GM18951 (cell line): ENCODE results near the gene CTXN2.

ENCODE experiments used
- POLR2A ChIP-seq: IDR thresholded peaks from 4 replicates; pipeline ENCODE4 v1.6.1; 2011; ENCODE audit warnings: mild to moderate bottlenecking; ENCODE audit not compliant: insufficient read length, insufficient read depth; ENCODE audit errors: extremely low read depth
- in situ Hi-C: fragments of 300-500 bp; cut with MboI; formaldehyde crosslinking; loops from one replicate; pipeline ENCODE4 v1.12.0; 2022; ENCODE audit warnings: low sequenced_read_pairs, mixed read lengths, inconsistent platforms; ENCODE audit not compliant: unreplicated experiment

Gene CTXN2

GRCh38 chr15:48178648-48178931, 12.9 kb upstream of the CTXN2 start:
- in situ Hi-C loops: no loop called here
- no peak for TF ChIP-seq POLR2A

- in situ Hi-C loops: no loop called here
- TF ChIP-seq POLR2A: no peak
Observed at GRCh38 chr15:48182749-48183148, 8.7 kb upstream of the CTXN2 start.

GRCh38 chr15:48185529-48185928, 5.9 kb upstream of the CTXN2 start:
- in situ Hi-C loops: no loop called here
- TF ChIP-seq POLR2A: no peak

- no peak for TF ChIP-seq POLR2A
- in situ Hi-C loops: no loop called here
Observed at GRCh38 chr15:48186271-48186670, 5.2 kb upstream of the CTXN2 start.

GRCh38 chr15:48190932-48191573, 412 bp upstream of the CTXN2 start:
- no peak for TF ChIP-seq POLR2A
- in situ Hi-C loops: no loop called here

- in situ Hi-C loops: no loop called here
- TF ChIP-seq POLR2A: no peak
Observed at GRCh38 chr15:48202068-48202467, 10.6 kb downstream of the CTXN2 start.

GRCh38 chr15:48205981-48206380, 14.5 kb downstream of the CTXN2 start, which contains the start of gene SLC12A1:
TSS of gene SLC12A1 (plus strand) at chr15:48206302. CDS start at chr15:48207720, 1,418 bp downstream.
- in situ Hi-C loops: no loop called here
- TF ChIP-seq POLR2A: no peak

- no peak for TF ChIP-seq POLR2A
- in situ Hi-C loops: no loop called here
Observed at GRCh38 chr15:48221261-48221660, 29.8 kb downstream of the CTXN2 start.

- in situ Hi-C loops: no loop called here
- no peak for TF ChIP-seq POLR2A
Observed at GRCh38 chr15:48221885-48222284, 30.4 kb downstream of the CTXN2 start.

- no peak for TF ChIP-seq POLR2A
- in situ Hi-C loops: no loop called here
Observed at GRCh38 chr15:48222627-48223026, 31.2 kb downstream of the CTXN2 start.

- in situ Hi-C loops: no loop called here
- no peak for TF ChIP-seq POLR2A
Observed at GRCh38 chr15:48225771-48226170, 34.3 kb downstream of the CTXN2 start.

- no peak for TF ChIP-seq POLR2A
- in situ Hi-C loops: no loop called here
Observed at GRCh38 chr15:48230498-48230897, 39.0 kb downstream of the CTXN2 start.

GRCh38 chr15:48233246-48233645, 41.8 kb downstream of the CTXN2 start:
- in situ Hi-C loops: no loop called here
- TF ChIP-seq POLR2A: no peak

GRCh38 chr15:48239334-48239733, 47.9 kb downstream of the CTXN2 start:
- in situ Hi-C loops: no loop called here
- TF ChIP-seq POLR2A: no peak

- in situ Hi-C loops: no loop called here
- TF ChIP-seq POLR2A: no peak
Observed at GRCh38 chr15:48242015-48242414, 50.5 kb downstream of the CTXN2 start.
